Activated naive CD8-positive, alpha-beta T cell treated with anti-CD3 and anti-CD28 coated beads for 36 hours (primary cell): ENCODE data around the gene NUTM2A. TPM values are rescaled to one million over a fixed set of nuclear protein-coding genes. Genes with fewer than 3 reads are reported as not detected.
"Not testable (repeated sequence)": the region's sequence is repeated elsewhere in the genome, so short reads cannot be mapped to it uniquely, and the experiment has no call there.

Experiments used
- DNase-seq: peaks from one replicate; pipeline ENCODE4 v3.0.0; 2021
- H3K27ac Mint-ChIP-seq: one replicate; pipeline ENCODE4 v1.8.0; 2022; ENCODE audit warnings: mild to moderate bottlenecking, moderate library complexity, mixed read lengths
- H3K27me3 Mint-ChIP-seq: one replicate; pipeline ENCODE4 v1.8.0; 2022; ENCODE audit warnings: mild to moderate bottlenecking, mixed read lengths
- H3K36me3 Mint-ChIP-seq: one replicate; pipeline ENCODE4 v1.8.0; 2021; ENCODE audit warnings: mild to moderate bottlenecking, mixed read lengths
- H3K4me1 Mint-ChIP-seq: one replicate; pipeline ENCODE4 v1.8.0; 2021; ENCODE audit warnings: mixed read lengths
- H3K4me3 Mint-ChIP-seq: one replicate; pipeline ENCODE4 v1.8.0; 2022; ENCODE audit warnings: mild to moderate bottlenecking, moderate library complexity, mixed read lengths
- H3K9me3 Mint-ChIP-seq: one replicate; pipeline ENCODE4 v1.8.0; 2022; ENCODE audit warnings: mixed read lengths
- total RNA-seq, 2 experiments: library from RNA; stranded (reverse); gene quantifications; one replicate each; pipeline ENCODE4 v1.2.3, GENCODE V29; 2021

NUTM2A gene, protein sequence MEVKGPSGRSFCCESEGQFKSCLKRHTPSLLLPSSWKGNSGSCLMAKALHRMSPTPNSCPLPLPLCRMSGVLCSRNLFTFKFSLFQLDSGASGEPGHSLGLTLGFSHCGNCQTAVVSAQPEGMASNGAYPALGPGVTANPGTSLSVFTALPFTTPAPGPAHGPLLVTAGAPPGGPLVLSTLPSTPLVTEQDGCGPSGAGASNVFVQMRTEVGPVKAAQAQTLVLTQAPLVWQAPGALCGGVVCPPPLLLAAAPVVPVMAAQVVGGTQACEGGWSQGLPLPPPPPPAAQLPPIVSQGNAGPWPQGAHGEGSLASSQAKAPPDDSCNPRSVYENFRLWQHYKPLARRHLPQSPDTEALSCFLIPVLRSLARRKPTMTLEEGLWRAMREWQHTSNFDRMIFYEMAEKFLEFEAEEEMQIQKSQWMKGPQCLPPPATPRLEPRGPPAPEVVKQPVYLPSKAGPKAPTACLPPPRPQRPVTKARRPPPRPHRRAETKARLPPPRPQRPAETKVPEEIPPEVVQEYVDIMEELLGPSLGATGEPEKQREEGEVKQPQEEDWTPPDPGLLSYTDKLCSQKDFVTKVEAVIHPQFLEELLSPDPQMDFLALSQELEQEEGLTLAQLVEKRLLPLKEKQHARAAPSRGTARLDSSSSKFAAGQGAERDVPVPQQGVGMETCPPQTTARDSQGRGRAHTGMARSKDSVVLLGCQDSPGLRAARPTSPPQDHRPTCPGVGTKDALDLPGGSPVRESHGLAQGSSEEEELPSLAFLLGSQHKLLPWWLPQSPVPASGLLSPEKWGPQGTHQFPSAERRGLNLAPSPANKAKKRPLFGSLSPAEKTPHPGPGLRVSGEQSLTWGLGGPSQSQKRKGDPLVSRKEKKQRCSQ
- under 1 TPM; 0.47 to 0.66 TPM for total RNA-seq

DNA sequence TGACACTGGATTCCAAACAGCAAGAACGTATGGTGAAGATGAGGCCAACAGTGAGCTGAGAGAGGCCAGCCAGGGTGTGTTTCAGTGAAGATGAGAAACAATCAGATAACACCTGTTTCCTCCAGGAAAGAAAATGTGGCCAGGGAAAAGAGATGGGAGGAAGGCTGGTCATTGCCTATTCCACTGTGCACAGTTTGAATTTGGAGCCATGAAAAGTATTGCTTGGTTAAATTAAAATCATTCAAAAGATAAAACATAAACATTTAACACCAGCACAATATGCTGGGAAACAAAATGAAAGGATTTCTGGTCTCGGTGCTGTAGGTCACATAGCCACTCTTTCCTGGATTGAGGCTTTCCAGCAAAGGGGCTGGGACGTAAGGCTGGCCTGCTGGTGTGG, at the start of gene NUTM2A:
Gene NUTM2A (plus strand): TSS at position 301 of the 400 bp plus-strand sequence. CDS start 383 bp downstream, outside the sequence.
- H3K9me3 Mint-ChIP-seq, H3K36me3 Mint-ChIP-seq, H3K27me3 Mint-ChIP-seq, DNase-seq, H3K27ac Mint-ChIP-seq, H3K4me1 Mint-ChIP-seq, H3K4me3 Mint-ChIP-seq: not testable (repeated sequence)

DNA sequence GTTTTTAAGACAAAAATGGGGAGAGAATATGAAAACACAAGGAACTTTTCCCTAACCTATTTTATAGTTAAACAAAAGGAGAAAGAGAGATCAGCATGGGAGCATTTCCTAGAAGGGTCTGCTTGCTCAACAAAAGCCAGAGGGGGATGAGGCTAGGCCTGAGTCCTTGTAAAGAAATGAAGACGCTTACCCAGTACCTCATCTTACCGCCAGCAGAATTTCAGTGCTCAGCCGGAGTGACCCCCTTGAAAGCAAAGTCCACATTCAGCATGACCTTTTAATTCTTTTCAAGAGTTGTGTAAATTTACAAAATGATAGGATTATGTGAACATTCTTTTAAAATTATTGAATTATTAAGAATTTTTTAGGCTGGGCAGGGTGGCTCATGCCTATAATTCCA, 47.7 kb upstream of the NUTM2A start:
- not testable (repeated sequence) for H3K4me1 Mint-ChIP-seq, H3K4me3 Mint-ChIP-seq, H3K9me3 Mint-ChIP-seq, H3K27me3 Mint-ChIP-seq, H3K27ac Mint-ChIP-seq, DNase-seq
- peaks cover 18% of the 10 kb centered on the region for H3K36me3 Mint-ChIP-seq

DNA sequence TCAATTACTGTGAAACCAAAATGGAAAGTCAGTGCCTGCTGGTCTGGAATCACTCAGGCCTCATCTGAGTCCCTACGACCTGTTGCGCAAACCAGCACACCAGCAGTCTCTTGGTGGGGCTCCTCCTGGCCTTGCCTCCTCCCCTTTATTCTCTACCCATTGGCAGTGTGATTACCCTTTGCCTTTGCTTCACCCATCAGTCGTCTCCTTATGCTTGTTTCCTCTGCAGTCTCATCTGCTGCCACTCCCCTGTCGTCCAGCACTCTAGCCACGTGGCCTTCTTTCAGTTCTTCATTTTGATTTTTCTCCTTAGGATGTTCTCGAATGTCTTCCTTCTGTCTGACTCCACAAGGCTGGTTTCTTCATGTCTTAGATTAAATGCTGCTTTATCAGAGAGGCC, 40.8 kb upstream of the NUTM2A start:
- not testable (repeated sequence) for H3K27me3 Mint-ChIP-seq, H3K4me3 Mint-ChIP-seq, H3K4me1 Mint-ChIP-seq, H3K27ac Mint-ChIP-seq, DNase-seq, H3K9me3 Mint-ChIP-seq
- peaks cover 63% of the 10 kb centered on the region for H3K36me3 Mint-ChIP-seq

DNA sequence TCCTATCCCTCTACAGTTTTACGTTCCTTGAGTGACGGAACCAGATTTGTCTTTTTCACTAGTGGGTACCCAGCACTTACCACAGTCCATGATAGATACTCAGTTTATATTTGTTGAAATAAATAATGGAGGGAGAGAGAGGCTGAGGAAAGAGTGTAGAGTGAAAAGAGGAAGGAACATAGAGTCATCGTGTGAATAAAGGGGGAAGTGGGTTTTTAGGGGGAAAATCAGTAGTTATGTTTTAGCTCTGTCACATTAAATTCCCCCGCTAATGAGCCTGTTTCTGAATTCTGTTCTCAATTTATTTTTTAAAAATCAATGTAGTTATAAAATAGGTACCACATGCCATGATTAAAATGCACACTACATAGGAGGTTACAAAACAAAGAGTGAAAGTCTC, 39.2 kb upstream of the NUTM2A start:
- H3K4me1 Mint-ChIP-seq, H3K4me3 Mint-ChIP-seq, DNase-seq, H3K27ac Mint-ChIP-seq, H3K9me3 Mint-ChIP-seq, H3K27me3 Mint-ChIP-seq: not testable (repeated sequence)
- peaks cover 57% of the 10 kb centered on the region for H3K36me3 Mint-ChIP-seq

DNA sequence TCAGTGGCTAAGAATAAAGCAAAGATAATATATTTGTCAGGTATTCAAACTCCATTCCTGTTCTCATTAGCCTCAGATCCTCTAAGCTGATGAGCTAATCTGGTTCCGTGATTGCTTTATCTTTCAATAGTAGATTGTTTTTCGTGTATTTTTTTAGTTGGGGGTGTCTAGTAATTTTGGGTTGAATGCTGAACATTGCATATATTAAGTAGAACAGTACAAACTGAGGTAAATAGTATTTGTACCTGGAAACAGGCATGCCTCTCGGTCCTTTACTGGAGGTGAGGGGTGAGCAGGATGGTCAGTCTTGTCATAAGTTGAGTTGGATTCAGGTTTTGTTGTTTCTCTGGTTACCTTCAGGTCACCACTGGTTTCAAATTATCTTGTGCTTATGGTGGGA, 37.7 kb upstream of the NUTM2A start:
- DNase-seq, H3K4me3 Mint-ChIP-seq: not testable (repeated sequence)
- H3K36me3 Mint-ChIP-seq, result peaks cover 56% of the 10 kb centered on the region

DNA sequence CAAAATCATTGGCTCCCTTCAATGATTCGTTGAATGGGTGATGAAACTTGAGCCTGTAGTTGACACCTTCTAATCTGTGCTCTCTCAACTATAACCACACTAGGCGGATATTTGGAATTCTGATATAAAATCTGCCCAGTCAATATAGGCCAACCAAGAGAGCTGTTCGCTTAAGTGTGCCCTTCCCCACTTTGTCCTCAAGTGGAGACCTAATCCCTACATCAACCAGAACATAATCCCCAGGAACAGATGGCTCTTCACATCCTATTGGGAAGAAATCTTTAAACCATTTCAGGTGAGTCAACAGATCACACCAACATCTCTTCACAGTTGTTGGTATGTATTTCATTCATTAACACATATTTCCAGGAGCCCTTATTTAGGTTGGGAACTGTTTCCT, 33.4 kb upstream of the NUTM2A start:
- H3K27ac Mint-ChIP-seq, DNase-seq, H3K9me3 Mint-ChIP-seq, H3K4me3 Mint-ChIP-seq, H3K4me1 Mint-ChIP-seq, H3K27me3 Mint-ChIP-seq: not testable (repeated sequence)
- peaks cover 23% of the 10 kb centered on the region for H3K36me3 Mint-ChIP-seq

More for the DNA sequence above, 37.7 kb upstream of the NUTM2A start:
- not testable (repeated sequence) for H3K9me3 Mint-ChIP-seq, H3K27me3 Mint-ChIP-seq, H3K27ac Mint-ChIP-seq, H3K4me1 Mint-ChIP-seq

DNA sequence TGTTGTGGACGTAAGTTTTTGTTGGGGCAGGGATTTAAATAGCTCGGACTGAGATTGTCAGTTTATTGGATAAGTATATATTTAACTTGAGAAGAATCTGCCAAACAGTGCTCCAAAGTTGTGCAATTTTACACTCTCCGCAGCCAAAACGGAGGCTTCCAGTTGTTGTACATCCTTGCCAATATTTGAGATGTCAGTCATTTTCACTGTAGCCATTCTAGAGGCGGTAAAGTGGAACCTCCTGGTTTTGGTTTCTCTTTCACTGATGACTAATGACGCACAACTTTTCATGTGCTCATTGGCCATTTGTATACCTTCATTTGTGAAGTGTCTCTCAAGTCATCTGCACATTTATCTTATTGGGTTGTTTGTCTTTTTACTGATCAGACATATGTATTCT, 24.3 kb upstream of the NUTM2A start:
- H3K4me1 Mint-ChIP-seq, H3K27me3 Mint-ChIP-seq, H3K36me3 Mint-ChIP-seq, H3K9me3 Mint-ChIP-seq, H3K27ac Mint-ChIP-seq, H3K4me3 Mint-ChIP-seq: not testable (repeated sequence)
- peak; percentile 4 for DNase-seq

DNA sequence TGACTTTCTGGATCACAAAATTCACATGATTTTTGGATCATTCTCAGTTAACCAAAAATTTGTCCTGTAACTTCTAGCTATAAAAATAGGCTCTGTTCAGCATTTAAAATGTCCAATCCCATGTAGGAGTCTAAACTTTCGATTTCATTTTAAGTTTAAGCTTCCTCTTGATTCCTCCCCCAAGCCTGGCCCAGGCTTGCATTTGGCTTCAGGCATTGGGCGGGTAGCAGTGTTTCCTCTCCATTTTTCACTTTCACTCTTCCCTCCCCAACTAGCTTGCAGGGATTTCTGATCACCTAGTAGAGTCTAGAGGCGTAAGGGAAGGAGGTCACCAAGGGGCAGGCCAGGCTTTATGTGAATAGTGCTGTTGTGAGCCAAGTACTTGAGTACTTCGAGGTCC, 20.4 kb upstream of the NUTM2A start:
- not testable (repeated sequence) for H3K36me3 Mint-ChIP-seq, H3K27ac Mint-ChIP-seq, H3K4me3 Mint-ChIP-seq, H3K9me3 Mint-ChIP-seq, DNase-seq, H3K27me3 Mint-ChIP-seq, H3K4me1 Mint-ChIP-seq

DNA sequence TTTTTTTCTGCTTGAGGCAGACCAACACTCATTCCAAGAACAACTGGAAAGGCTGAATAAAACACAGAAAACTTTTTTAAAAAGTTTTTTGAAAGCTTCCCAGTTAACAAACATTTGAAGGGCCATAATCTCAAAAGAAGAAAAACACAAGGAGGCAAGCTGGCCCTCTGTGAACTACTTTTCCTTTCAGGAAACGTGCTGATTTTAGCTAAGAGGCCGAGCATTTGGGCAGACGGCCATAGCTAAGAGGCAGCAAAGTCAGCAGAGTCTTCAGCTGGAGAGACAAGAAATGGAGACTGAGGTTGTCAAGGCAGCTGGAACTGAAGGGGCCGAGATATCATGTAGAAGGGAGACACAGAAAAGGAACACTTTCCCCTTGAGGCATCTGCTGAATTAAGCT, 18.3 kb upstream of the NUTM2A start:
- not testable (repeated sequence) for H3K27ac Mint-ChIP-seq, DNase-seq, H3K4me3 Mint-ChIP-seq, H3K27me3 Mint-ChIP-seq, H3K4me1 Mint-ChIP-seq, H3K36me3 Mint-ChIP-seq, H3K9me3 Mint-ChIP-seq

DNA sequence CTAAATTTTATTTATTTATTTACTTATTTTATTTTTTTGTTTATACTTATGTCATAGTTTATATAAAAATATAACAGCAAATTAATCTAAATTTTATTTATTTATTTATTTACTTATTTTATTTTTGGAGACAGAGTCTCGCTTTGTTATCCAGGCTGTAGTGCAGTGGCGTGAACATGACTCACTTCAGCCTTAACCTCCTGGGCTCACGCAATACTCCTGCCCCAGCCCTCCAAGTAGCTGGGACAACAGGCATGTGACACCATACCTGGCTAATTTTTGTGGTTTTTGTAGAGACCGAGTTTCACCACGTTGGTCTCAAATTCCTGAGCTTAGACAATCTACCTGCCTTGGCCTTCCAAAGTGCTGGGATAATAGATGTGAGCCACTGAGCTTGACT, 14.9 kb upstream of the NUTM2A start:
- not testable (repeated sequence) for H3K27me3 Mint-ChIP-seq, H3K36me3 Mint-ChIP-seq, DNase-seq, H3K4me3 Mint-ChIP-seq, H3K4me1 Mint-ChIP-seq, H3K27ac Mint-ChIP-seq, H3K9me3 Mint-ChIP-seq

DNA sequence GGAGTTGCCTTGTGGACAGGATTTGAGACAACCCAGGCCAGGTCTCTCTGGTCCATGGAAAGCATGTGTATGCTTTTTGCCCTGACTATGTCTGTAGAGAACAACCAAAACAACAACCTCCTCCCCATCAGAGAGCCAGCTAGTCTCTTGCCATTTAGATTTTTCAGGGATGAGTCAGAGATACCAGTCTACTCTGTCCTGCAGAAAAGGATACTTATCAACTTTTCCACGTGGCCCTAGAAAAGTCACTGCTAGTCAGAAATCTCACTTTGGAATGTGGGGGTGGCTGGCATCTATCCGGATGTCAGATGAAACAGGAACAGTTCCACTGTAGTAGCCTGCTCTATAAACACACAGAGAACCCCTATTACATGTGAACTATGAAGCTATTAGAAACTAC, 13.4 kb upstream of the NUTM2A start:
- not testable (repeated sequence) for H3K36me3 Mint-ChIP-seq, H3K27ac Mint-ChIP-seq, H3K9me3 Mint-ChIP-seq, H3K4me3 Mint-ChIP-seq, DNase-seq, H3K27me3 Mint-ChIP-seq, H3K4me1 Mint-ChIP-seq

DNA sequence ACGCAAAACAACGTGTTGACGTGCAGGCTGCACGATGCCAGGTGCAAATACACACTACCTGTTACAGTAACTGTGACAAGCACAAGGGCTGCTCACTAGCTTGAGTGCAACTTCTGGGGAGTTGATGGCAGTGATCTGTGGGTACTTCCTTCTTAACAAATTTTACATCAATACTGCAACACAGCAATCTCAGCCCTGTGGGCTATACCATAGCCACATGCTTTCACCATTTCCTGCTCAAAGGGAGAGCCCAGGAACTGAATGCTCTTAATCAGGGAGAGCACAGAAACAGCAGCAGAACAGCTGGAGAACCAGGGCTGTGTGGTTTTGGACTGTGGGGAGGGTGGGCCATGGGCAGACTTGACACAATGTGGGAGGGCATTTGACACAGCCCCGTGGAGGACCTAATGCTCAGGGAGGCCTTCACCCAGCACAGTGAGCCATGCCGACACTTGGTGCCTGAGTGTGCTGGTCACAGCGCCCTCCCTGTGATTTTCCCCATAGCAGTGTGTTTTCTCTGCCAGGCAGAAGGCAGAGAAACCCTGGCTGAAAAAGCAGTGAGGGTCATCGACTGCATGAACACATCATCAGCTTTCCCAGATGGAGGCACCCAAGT, 12.0 kb upstream of the NUTM2A start:
- not testable (repeated sequence) for H3K9me3 Mint-ChIP-seq, H3K27ac Mint-ChIP-seq, H3K27me3 Mint-ChIP-seq, DNase-seq, H3K4me1 Mint-ChIP-seq, H3K4me3 Mint-ChIP-seq, H3K36me3 Mint-ChIP-seq

DNA sequence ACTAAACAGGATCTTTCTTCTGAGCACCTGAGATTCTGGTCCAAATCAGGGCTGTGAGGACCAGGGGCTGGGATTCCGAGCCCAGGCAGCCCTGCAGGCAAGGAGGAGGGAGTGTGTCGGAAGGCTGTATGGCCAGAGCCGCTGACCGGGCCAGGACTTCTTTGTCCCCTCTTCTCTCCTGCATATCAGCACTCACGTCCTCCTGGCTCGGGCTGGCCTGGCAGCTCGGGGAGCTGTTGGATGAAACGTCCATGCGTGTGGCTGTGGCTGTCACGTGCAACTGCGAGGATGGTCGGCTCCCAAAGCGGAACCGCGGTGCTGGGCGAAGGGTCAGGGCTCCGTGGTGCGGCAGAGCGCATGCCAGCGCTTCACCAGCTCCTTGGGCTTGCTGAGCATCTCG, 11.4 kb upstream of the NUTM2A start:
- not testable (repeated sequence) for H3K4me3 Mint-ChIP-seq, H3K36me3 Mint-ChIP-seq, H3K4me1 Mint-ChIP-seq

DNA sequence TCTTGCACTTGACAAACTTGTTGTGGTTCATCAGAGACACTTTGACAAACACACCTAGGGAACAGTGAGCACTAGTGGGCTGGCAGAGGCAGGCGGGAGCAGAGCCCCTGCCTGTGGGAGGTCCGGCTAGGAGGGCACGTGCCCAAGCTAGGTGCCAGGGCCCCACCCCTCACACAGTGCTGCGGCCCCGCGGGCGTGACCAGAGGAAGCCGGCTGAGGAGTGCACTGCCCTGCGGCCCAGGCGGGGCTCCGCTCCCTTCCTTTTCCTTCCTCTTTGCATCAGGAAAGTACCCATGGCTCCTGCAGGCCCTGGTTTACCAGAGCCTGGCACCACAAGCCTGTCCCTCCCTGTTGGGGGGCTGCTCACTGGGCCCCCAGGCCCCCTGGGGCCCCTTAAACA, 9.1 kb upstream of the NUTM2A start:
- not testable (repeated sequence) for H3K27me3 Mint-ChIP-seq, DNase-seq, H3K27ac Mint-ChIP-seq, H3K36me3 Mint-ChIP-seq, H3K9me3 Mint-ChIP-seq, H3K4me1 Mint-ChIP-seq, H3K4me3 Mint-ChIP-seq

More for the DNA sequence above, 11.4 kb upstream of the NUTM2A start:
- DNase-seq, H3K27ac Mint-ChIP-seq, H3K27me3 Mint-ChIP-seq, H3K9me3 Mint-ChIP-seq: not testable (repeated sequence)

DNA sequence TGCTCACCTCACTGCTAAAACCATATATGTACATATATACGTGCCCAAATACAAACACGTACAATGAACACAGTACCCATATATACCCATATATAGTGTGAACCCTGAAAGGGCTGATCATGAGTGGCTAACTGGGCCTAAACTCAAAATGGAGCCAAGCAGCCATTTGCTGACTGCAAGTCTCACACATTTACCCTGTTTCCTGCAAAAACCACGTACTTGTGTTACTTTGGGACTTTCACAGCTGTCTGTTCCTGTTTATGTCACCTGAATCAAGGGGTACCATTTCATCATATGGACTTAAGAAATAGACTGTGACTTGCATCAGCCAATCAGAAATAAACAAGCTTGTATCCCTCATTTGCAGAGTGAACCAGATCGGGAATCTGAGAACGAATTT, 5.9 kb upstream of the NUTM2A start:
- not testable (repeated sequence) for DNase-seq, H3K4me1 Mint-ChIP-seq, H3K27ac Mint-ChIP-seq, H3K36me3 Mint-ChIP-seq, H3K4me3 Mint-ChIP-seq, H3K9me3 Mint-ChIP-seq, H3K27me3 Mint-ChIP-seq
